Testis (tissue), 3 donors: Measurements from ENCODE around the gene KRT222. TPM values are rescaled to one million over a fixed set of nuclear protein-coding genes. Genes with fewer than 3 reads are reported as not detected.

Source experiments
- DNase-seq: peaks from one replicate; pipeline ENCODE4 v3.0.0-alpha.2; 2019
- H3K27ac ChIP-seq, 2 donors: fragments of 200-600 bp; sonication (generic); one replicate each; pipeline ENCODE4 v1.5.1; 2019
- H3K27me3 ChIP-seq: fragments of 200-600 bp; sonication (generic); one replicate; pipeline ENCODE4 v1.5.1; 2019
- H3K36me3 ChIP-seq: fragments of 200-600 bp; sonication (generic); one replicate; pipeline ENCODE4 v1.5.1; 2017; ENCODE audit warnings: low read depth; ENCODE audit errors: missing control alignments
- H3K4me1 ChIP-seq: fragments of 200-600 bp; sonication (generic); one replicate; pipeline ENCODE4 v1.5.1; 2019
- H3K4me3 ChIP-seq, 2 donors: fragments of 200-600 bp; sonication (generic); one replicate each; pipeline ENCODE4 v1.5.1; 2017 to 2019
- H3K9me3 ChIP-seq: fragments of 200-600 bp; sonication (generic); one replicate; pipeline ENCODE4 v1.5.1; 2017
- CTCF ChIP-seq, 3 experiments: fragments of 450-650 bp in 2 of 3; fragments of 200-600 bp in 1 of 3; sonication (generic) in 1 of 3; IDR thresholded peaks; one replicate each; pipeline ENCODE4 v1.5.1; 2016 to 2019; ENCODE audit warnings: antibody characterized with exemption in 3 of 3, mild to moderate bottlenecking in 2 of 3, moderate library complexity in 1 of 3
- POLR2A ChIP-seq: fragments of 450-650 bp; IDR thresholded peaks from one replicate; pipeline ENCODE4 v1.6.1; 2017; ENCODE audit warnings: antibody characterized with exemption, mild to moderate bottlenecking, moderate library complexity
- WGBS, 2 donors: methylation state at CpG; one replicate each; pipeline ENCODE4 v1.1.5; 2018; 5-methylcytosine and 5-hydroxymethylcytosine counted together
- intact Hi-C: fragments of 100-400 bp; cut with DNase I; formaldehyde crosslinking; loops from one replicate; pipeline ENCODE4 v1.15.1; 2023; ENCODE audit warnings: low total_unique reads
- polyA plus RNA-seq: library from polyadenylated mRNA; stranded (reverse); fragments of 350-450 nt; fragmentation: Illumina TruSeq; extraction: RNeasy Lipid Tissue Mini Kit (QIAGEN cat#74804); gene quantifications from one replicate; pipeline ENCODE4 v1.2.3, GENCODE V29; 2014; ENCODE audit warnings: low read depth, low replicate concordance; ENCODE audit not compliant: insufficient read depth
- total RNA-seq, 2 donors: library from RNA; depleted of rRNA; stranded (reverse); fragments of >200 nt; gene quantifications; one replicate each; pipeline ENCODE4 v1.2.3, GENCODE V29; 2016

Gene KRT222
- total and polyA plus RNA-seq, 3 donors from 2014 or later, result 1.0 to 3.1 (median 1.2) TPM

- TF ChIP-seq CTCF (IDR thresholded peaks at IDR 0.05) (no peak), POLR2A (no peak)
- H3K4me1 ChIP-seq, result no peaks in the 10 kb centered on the region
- no peak overlapping the region for H3K27ac ChIP-seq
- H3K4me3 ChIP-seq, result no peak overlapping the region
- 62 to 77% methylated on average over 10 of the region's 10 CpGs for WGBS, 2 donors
- no peaks in the 10 kb centered on the region for H3K9me3 ChIP-seq
- no peaks in the 10 kb centered on the region for H3K27me3 ChIP-seq
- intact Hi-C loops, result no loop called here
- no peaks in the 10 kb centered on the region for H3K36me3 ChIP-seq
- DNase-seq, result no peak
These were observed 58.2 kb downstream of the KRT222 start for GRCh38 chr17:40606548-40607353.

- H3K4me1 ChIP-seq, result no peaks in the 10 kb centered on the region
- intact Hi-C loops, result no loop called here
- H3K27me3 ChIP-seq, result no peaks in the 10 kb centered on the region
- DNase-seq, result no peak
- no peaks in the 10 kb centered on the region for H3K36me3 ChIP-seq
- TF ChIP-seq CTCF (IDR thresholded peaks at IDR 0.05) (no peak), POLR2A (no peak)
- no peaks in the 10 kb centered on the region for H3K9me3 ChIP-seq
- 94 to 95% methylated on average over 6 of the region's 6 CpGs for WGBS, 2 donors
- H3K4me3 ChIP-seq, result no peak overlapping the region
- H3K27ac ChIP-seq, result no peak overlapping the region
These were observed 59.7 kb downstream of the KRT222 start for GRCh38 chr17:40605306-40605705.

Other genes starting within 250 kb of the KRT222 start
- gene TOP2A, start 247.3 kb downstream of the KRT222 start, total RNA-seq, result 10 to 100 TPM; 65.0 to 94.9 TPM
- gene TOP2A, start 247.3 kb downstream of the KRT222 start, polyA plus RNA-seq, result 75.3 TPM
- gene IGFBP4, start 221.7 kb downstream of the KRT222 start, total RNA-seq, result 10 to 100 TPM; 67.9 to 76.7 TPM
- gene IGFBP4, start 221.7 kb downstream of the KRT222 start, polyA plus RNA-seq, result 317 TPM
- gene TNS4, start 163.6 kb downstream of the KRT222 start, total RNA-seq, result under 1 TPM; 0.12 to 0.16 TPM
- 0.09 TPM for gene TNS4, start 163.6 kb downstream of the KRT222 start, polyA plus RNA-seq
- 1 to 10 TPM in 1 of 2 donors, under 1 TPM in 1; 0.87 to 1.3 TPM for gene CCR7, start 99.7 kb downstream of the KRT222 start, total RNA-seq
- gene CCR7, start 99.7 kb downstream of the KRT222 start, polyA plus RNA-seq, result 1.5 TPM
- 10 to 100 TPM; 80.3 to 81.6 TPM for gene SMARCE1, start 17.4 kb downstream of the KRT222 start, total RNA-seq
- 86.4 TPM for gene SMARCE1, start 17.4 kb downstream of the KRT222 start, polyA plus RNA-seq
- under 1 TPM in 1 of 2 donors, not detected in 1; 0.12 TPM for gene KRT24, start 38.6 kb upstream of the KRT222 start, total RNA-seq
- not detected for gene KRT24, start 38.6 kb upstream of the KRT222 start, polyA plus RNA-seq
- 1 to 10 TPM; 1.2 to 1.3 TPM for gene KRT25, start 90.2 kb upstream of the KRT222 start, total RNA-seq
- 1.6 TPM for gene KRT25, start 90.2 kb upstream of the KRT222 start, polyA plus RNA-seq
- gene KRT26, start 107.0 kb upstream of the KRT222 start, total RNA-seq, result under 1 TPM; 0.62 to 0.79 TPM
- 0.30 TPM for gene KRT26, start 107.0 kb upstream of the KRT222 start, polyA plus RNA-seq
- 1 to 10 TPM in 1 of 2 donors, under 1 TPM in 1; 0.87 to 1.4 TPM for gene KRT27, start 117.4 kb upstream of the KRT222 start, total RNA-seq
- gene KRT27, start 117.4 kb upstream of the KRT222 start, polyA plus RNA-seq, result 0.58 TPM
- gene KRT28, start 134.8 kb upstream of the KRT222 start, total RNA-seq, result under 1 TPM; 0.43 to 0.87 TPM
- gene KRT28, start 134.8 kb upstream of the KRT222 start, polyA plus RNA-seq, result 0.37 TPM
- gene KRT10, start 157.4 kb upstream of the KRT222 start, total RNA-seq, result 10 to 100 TPM; 22.1 to 25.8 TPM
- gene KRT10, start 157.4 kb upstream of the KRT222 start, polyA plus RNA-seq, result 69.4 TPM
- under 1 TPM; 0.63 to 0.68 TPM for gene KRT12, start 202.0 kb upstream of the KRT222 start, total RNA-seq
- 0.26 TPM for gene KRT12, start 202.0 kb upstream of the KRT222 start, polyA plus RNA-seq
- not detected for gene KRT20, start 220.1 kb upstream of the KRT222 start, total RNA-seq
- not detected for gene KRT20, start 220.1 kb upstream of the KRT222 start, polyA plus RNA-seq